ENCODE data around the gene ANKRD27.
A peak's percentile ranks its signal among the peaks of the same experiment; 100 is the strongest.
"Not testable (repeated sequence)": the region's sequence is repeated elsewhere in the genome, so short reads cannot be mapped to it uniquely, and the experiment has no call there.

ANKRD27 gene

DNA sequence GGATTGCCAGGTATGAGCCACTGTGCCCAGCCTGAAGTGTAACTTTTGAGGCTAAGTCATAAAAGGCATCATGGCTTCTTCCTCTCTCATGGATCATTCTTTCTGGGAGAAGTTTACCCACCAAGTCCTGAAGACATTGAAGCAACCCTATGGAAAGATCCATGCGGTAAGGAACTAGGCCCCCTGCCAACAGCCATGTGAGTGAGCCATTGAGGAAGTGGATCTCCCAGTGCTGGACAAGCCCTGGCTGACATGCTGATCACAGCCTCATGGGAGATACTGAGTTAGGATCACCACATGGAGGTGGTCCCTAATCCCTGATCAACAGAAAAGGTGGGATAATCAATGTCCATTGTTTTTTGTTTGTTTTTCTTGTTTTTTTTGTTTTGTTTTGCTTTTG lies 13.3 kb upstream of the ANKRD27 start:
- no peak for DNase-seq

DNA sequence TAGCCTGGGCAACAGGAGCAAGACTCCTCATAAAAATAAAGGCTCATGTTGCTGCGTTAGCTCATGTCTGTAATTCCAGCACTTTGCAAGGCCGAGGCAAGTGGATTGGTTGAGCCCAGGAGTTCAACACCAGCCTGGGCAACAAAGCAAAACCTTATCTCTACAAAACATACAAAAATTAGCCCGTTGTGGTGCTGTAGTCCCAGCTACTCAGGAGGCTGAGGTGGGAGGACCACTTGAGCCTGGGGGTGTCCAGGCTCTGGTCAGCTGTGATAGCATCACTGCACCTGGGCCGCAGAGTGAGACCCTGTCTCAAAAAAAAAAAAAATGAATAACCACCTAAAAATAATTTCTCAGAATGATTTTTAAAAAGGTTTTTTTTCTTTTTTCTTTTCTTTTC lies 12.7 kb upstream of the ANKRD27 start:
- DNase-seq, result no peak

DNA sequence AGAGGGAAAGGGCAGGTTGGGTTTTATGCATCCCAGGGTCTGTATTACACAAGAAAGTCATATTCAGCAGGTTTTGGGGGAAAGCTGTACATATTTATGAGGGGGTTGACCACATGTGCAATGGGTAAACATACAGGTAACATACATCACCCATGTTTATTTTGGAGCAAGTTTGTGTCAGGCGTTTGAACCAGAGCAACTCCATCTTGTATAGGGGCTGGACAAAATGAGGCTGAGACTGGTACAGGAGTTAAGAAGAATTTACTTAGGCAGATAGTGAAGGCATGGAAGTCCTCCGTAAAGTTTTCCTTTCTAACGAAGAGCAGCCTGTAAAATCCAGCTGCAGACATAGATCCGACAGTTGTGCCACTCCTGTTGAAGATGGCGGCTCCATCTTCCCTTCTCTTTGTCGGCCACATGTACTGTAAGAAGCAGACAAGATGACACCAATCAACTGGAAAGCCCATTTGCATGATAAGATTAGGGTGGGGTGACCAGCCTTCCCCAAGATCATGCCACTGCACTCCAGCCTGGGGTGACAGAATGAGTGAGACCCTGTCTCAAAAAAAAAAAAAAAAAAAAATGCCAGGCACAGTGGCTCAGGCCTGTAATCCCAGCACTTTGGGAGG lies 12.0 kb upstream of the ANKRD27 start:
- DNase-seq, result no peak

DNA sequence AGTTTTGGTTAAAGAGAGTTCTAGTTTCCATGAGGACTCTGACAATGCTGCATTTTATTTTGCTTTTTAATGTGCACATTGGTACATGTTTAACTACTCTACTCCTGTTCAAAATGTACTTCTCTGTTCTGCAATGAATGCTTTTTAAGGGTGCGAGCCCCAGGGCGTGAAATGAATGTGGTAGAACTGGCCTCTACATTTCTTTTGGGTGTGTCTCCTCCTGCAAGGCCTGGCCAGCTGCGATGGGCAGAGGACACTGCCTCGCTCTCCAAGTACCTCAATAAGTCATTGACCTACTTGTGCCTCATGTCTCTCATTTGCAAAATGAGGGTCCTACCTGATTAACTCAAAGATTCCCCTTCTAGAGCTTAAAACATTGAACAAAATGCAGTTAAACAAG lies 7.3 kb upstream of the ANKRD27 start:
- no peak for DNase-seq

DNA sequence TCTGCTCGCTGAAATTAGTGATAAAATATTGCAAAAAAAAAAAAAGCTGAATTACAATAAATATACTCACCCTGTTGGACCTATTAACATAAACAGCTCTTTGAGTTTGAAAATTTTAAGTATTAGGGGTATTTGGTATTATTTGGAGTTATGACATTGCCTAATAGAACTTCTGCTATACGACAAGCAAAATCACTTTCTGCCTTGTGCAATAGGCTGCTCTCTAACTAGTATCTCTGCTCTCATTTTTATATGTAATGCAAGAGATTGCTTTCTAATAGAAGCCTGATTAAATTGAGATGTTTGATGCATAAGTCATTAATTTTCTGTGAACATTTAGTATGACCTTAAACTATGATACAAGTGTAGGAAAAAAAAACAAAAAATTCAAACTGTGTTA lies 6.0 kb upstream of the ANKRD27 start:
- DNase-seq, result no peak

DNA sequence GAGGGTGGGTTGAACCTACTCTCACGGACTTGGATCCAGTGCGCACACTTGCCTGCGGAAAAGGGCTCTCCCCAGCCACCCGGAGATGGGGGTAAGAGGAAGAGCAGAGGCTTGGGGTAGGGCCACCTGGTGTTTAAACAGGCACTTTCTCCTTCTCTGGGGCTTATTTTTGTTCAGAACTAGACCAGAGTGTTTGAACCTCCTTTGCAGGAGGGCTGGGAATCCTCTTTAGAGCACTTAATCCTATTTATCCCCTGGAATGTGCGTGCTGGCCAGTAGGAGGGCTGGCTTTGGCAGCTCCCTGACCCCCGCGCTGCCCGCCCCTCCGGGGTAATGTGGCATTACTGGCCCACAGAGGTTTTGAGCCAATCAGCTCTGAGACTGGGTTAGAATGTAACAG lies 2.7 kb upstream of the ANKRD27 start:
- DNase-seq, result no peak

DNA sequence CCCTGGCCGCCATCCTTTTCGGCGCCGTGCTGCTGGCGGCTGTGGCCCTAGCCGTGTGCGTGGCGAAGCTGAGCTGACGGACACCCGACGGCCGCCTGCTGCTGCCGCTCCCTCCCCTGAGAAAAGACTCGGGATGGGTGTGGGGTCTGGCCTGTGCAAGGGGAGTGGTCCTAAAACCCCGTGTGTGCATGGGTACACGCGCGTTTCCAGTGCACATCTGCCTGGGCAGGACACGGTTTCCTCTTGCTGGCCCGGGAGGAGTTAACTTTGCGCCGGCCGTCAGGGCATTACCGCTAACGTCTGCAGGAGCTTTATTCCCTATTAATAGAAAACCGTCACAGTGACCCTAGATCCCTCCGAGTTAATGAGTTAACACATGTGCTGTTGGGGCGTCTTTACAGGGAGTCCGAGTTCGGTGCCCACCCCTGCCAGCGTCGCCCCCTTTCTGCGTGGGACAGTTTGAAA lies 1.9 kb upstream of the ANKRD27 start:
- no peak for DNase-seq

DNA sequence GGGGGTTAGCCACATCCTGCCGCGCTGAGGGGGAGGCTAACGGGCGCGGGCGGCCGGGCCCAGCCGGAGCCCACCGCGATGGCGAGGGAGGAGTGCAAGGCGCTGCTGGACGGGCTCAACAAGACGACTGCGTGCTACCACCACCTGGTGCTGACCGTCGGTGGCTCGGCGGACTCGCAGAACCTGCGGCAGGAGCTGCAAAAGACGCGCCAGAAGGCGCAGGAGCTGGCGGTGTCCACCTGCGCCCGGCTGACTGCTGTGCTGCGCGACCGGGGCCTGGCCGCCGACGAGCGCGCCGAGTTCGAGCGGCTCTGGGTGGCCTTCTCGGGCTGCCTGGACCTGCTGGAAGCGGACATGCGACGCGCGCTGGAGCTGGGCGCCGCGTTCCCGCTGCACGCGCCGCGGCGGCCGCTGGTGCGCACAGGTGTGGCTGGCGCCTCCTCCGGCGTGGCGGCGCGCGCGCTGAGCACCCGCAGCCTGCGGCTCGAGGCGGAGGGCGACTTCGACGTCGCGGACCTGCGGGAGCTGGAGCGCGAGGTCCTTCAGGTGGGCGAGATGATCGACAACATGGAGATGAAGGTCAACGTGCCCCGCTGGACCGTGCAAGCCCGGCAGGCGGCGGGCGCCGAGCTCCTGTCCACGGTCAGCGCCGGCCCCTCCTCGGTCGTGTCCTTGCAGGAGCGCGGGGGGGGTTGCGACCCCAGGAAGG lies 1.4 kb upstream of the ANKRD27 start:
- no peak for DNase-seq

DNA sequence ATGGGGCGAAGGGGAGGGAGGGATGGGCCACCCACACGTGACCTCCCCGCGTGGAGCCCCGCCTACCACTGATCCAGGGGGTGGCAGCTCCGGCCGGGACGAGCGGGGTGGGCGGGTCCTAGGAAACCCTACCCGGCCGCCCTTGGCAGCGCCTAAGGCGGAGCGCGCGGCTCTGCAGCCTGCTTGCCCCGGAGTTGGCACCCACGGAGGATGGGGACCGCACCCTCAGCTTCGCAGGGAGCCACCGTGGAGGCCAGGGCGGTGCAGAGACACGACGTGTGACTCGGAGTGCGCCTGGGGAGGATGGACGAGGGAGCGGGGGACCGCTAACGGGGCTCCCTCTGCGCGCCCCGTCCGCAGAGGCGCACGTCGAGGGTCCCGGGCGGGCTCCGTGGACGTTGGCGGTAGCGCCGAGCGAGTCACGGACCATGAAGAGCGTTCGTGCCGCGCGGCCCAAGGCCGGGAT lies 773 bp upstream of the ANKRD27 start, which contains the start of gene RGS9BP:
RGS9BP (plus strand) TSS at position 129 of the 466 bp plus-strand sequence. CDS start 416 bp downstream, outside the sequence.
- peak; percentile 77 for DNase-seq

DNA sequence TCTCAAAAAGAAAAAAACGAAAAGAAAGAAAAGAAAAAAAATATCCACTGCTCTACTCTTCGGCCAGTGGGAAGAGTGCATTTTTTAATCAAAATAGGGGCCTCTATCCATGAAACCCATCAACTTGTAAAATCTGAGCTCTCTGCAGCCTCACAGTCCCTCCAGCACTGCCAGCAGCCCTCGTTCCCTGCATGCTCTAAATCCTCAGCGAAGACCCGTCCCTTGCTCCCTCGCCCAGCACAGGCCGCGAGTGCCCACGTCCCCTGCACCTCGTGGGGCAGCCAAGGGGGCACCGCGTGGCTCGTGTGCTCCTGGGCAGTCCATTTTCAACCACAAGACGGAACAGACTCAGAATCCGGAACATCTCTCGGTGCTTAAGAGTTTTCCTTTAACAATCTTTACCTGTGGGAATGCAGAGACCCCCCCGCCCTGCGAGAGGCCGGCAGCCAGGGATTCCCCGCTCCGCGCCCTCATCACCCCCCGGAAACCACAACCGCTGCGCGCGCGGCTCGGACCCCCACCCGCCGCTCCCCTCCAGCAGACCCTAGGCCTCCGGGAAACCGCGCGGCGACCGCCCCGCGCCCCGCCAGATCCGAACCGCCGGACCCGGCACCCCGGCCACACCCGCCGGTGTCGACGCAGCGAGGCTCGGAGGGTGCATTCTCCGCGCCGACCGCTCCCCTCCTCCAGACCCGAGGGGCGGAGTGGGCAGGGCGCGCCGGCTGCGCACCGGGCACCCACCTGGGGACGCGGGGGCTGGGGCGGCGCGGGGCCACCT lies 638 bp downstream of the ANKRD27 start:
- DNase-seq, result no peak

DNA sequence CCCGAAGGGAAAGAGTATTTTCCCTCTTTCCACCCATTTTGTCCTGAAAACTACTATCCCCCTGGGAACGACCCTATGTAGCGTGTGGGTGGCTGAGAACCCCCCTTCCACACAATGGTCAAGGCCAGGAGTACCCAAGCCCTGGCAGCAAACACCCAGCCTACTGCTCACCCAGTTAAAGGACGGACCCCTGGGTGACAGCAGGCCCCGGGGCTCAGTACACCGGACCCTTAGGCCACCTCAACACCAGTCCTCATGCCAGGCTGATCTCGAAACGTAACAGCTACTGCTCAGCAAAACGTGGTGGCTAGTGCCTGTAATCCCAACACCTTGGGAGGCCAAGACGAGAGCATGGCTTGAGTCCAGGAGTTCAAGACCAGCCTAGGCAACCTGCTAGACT lies 1.4 kb downstream of the ANKRD27 start:
- DNase-seq, result no peak

DNA sequence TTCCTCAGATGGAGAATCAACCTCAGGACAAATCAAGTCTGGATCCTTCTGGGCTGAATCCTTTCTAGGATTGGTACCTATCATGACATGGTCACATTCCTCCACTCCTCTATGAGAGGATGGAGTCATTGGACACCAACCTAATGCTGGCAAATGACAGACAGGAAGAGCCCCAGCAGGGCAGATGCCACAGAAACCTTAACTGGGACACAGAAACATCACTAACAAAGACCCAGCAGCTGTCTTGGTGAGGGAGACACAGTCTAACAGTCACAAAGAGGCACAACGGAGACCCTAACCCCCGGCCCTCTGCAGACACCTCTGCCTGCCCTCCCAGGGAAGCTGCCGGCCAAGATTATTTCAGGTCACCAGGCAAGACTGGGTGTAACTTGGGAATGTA lies 2.1 kb downstream of the ANKRD27 start:
- DNase-seq, result no peak

DNA sequence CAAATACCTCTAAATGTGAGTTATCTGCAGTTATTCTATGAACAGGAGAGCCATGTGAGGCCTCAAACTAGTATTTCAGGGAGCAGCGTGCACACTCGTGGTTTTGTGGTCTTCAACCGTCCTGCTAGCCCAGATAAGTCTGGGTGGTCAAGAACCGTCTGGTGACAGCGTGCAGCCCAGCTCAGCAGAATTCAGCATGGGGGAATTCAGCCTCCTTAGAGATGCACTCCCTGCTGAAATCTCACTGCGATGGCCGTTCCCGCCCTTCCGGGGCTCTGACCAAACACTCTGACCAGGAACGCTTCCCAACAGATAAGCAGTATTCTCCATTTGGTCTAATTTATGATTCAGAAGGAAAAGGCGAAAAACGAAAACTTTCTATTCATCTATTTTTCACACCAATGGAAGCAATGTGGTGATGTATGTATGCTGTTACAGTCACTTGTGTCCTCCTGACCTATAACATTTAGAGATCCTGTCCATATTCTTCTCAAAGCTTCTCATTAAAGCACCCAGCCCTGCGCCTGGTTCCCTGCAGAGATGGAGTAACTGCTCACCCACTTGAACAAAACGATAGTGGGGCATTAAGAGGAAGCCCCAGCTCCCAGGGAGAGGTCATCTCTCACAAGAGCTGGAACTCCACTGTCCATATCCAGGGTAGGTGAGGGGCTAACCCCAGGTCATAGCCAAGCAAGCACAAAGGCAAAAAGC lies 2.9 kb downstream of the ANKRD27 start:
- no peak for DNase-seq

DNA sequence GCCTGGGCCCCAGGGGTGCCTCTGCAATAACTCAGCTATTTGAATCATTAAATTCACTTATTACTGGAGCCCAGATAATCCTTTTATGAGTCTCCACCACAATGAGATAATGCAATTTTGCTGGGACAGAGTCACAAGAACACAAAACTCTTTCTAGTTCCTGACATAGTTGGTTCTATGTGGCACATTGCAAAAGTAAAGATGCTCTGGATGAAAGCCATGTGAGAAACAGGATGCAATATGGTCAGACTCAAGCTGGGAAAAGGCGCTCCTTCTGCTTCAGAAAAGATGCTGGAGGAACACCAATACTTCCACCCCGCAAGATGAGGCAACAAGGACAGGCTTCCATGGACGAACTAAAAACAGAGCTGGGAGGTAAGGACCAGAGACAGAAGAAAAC lies 5.7 kb downstream of the ANKRD27 start:
- no peak for DNase-seq

DNA sequence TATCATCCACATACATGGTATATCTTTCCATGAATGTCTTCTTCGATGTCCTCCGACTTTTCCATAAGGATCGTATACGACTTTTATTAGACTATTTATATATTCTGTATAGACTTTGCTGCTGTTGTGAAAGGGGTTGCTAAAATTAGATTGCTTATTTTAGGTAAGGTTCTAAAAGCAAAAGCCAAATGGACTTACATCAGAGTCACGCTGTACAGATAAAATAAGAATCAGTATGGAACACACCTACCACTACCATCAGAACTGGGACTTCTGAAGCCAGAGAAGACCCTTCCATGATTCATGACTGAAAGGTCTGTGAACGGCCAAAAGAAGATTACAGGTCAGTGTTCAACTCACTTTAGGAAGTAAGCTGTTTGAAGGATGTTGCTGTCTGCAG lies 8.9 kb downstream of the ANKRD27 start:
- DNase-seq, result no peak

DNA sequence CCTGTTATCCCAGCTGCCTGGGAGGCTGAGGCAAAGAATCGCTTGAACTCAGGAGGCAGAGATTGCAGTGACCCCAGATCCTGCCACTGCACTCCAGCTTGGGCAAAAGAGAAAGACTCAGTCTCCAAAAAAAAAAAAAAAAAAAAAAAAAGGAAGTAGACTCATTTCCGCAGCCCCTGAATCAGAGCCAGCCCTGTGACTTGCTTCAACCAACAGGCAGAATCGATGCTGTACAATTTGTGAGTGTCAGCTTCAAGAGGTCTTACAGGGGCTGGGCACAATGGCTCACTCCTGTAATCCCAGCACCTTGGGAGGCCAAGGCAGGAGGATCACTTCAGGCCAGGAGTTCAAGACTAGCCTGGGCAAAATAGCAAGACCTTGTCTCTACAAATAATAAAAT lies 12.8 kb downstream of the ANKRD27 start:
- peak; percentile 9 for DNase-seq

DNA sequence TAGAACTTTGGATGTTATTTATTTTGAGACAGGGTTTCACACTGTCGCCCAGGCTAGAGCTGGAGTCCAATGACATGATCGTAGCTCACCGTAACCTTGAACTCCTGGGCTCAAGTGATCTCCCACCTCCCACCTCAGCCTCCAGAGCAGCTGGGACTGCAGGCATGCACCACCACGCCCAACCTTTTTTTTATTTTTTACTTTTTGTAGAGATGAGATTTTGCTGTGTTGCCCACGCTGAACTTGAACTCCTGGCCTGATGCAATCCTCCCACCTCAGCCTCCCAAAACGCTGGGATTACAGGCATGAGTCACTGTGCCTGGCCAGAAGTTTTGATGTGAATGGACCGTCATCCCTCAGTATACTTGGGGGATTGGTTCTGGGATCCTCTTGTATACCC lies 13.7 kb downstream of the ANKRD27 start:
- DNase-seq, result no peak

DNA sequence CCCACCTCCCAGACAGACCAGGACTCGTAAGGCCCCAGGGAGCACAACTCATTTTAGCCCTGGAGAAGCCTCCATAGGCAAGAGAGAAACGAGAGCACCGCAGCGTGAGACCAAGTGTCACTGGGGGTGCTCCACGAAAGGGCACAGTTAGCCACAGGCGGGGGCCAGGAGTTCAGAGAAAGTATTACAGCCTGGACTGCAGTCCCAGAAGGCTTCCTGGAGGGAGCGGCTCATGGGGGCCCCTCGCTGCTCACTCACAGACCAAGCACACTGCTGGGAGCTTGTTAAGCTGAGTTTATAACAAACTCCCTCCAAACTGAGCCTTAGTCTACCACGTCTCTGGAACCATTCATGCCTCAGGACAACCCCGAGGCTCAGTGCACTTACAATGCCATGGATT lies 16.5 kb downstream of the ANKRD27 start:
- no peak for DNase-seq

DNA sequence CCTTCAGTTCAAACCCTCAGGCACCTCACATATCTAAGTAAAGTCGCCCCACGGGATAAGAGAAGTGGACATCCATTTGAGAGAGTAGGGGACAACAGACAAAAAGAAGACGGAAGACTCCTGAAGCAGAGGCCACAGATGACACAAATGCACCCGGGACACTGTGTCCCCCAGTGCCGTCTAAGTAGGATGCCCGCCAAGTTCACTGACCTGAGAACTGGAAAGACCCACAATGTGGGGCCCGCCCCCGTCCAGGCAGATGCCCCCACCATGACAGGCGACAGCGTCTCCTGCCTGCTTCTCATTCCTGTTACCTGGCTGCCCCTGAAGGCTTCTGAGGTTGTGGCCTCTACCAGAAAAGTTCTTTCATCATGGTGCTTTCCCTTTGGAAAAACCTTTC lies 16.9 kb downstream of the ANKRD27 start:
- DNase-seq, result no peak

DNA sequence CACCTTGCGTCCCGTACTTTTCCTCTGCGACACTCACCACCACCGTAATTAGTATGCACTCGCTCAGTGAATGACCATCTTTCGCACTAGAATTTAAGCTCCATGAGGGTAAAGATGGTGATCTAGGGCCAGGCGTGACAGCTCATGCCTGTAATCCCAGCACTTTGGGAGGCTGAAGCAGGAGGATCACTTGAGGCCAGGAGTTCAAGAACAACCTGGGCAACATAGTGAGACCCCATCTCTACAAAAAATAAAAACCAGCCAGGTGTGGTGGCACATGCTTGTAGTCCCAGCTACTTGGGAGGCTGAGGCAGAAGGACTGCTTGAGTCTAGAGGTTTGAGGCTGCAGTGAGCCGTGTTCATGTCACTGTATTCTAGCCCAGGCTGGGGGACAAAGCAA lies 18.6 kb downstream of the ANKRD27 start:
- DNase-seq, result not testable (repeated sequence)

DNA sequence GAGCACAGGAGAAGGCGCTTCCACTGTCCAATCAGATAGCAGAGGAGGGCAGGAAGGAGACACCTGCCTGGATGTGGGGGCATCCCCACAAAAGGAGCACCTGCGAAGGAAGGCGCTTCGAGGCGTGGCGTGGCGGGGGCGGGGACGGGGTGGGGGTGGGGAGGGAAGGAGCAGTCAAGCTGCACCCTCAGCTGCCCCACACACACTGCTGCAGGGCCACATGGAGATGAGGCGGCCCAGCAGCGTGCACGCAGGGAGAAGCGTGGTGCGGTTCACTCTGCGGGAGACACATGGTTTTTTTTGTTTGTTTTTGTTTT lies 21.4 kb downstream of the ANKRD27 start:
- no peak for DNase-seq

DNA sequence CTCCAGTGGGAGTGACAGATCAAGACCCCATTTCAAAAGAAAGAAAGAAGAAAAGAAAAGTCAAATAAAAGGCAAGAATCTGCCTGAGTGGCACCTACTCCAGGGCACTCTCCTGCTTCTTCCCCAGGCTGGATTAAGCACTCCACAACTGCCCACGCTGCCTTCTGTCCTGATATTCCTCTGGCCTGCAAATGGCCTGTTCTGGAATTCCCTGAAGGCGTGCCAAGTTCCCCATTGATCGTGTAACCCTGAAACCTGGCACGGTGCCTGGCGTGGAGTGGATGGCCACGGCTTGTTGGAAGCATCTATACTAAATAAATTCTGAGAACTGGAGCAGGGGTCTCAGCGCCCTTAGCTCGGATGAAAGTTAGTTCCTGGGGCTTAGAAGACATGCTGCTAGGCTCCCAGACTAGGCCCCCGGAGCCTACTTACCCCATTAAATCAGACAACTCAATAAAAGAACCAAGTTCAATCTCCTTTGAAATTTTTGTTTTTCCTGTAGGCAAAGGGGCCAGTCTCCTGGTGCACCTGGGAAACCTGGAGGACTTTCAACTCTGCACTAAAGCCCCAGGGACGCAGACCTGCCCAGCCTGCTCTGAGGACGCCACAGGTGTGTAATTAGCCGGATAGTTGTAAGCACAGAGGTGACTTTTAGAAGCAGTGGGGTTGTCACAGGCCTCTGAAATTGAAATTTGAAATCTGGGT lies 21.9 kb downstream of the ANKRD27 start:
- peak; percentile 11 for DNase-seq

Data from fibroblast of skin of back (primary cell).